ENCODE results near the gene GMDS. TPM values are rescaled to one million over a fixed set of nuclear protein-coding genes. Genes with fewer than 3 reads are reported as not detected.

The GMDS gene
- total RNA-seq, 1 experiment from 2014 or later, result 31.1 TPM

- Mint-ChIP-seq H3K27ac (ENCODE audit: unreplicated experiment) (no peak overlapping the region), H3K9me3 (ENCODE audit: unreplicated experiment) (no peaks in the 10 kb centered on the region), H3K4me3 (ENCODE audit: unreplicated experiment) (no peak overlapping the region), H3K27me3 (ENCODE audit: insufficient read depth, unreplicated experiment) (no peaks in the 10 kb centered on the region), H3K4me1 (ENCODE audit: low read depth, unreplicated experiment) (no peaks in the 10 kb centered on the region), H3K36me3 (ENCODE audit: insufficient read depth, unreplicated experiment) (no peaks in the 10 kb centered on the region)
- no peak for TF ChIP-seq CTCF (IDR thresholded peaks at IDR 0.05; ENCODE audit: insufficient read depth in 1 of 2, low read depth in 1 of 2, low read length in 1 of 2, severe bottlenecking in 1 of 2, unreplicated experiment in 1 of 2)
- Histone ChIP-seq H3K4me1 (no peaks in the 10 kb centered on the region), H3K9me3 (0 out of 2 replicates have a peak, but pooled peaks cover 4% of the 10 kb centered on the region), H3K4me3 (ENCODE audit: low read depth, low read length) (no peak overlapping the region), H3K36me3 (ENCODE audit: control insufficient read depth, insufficient read depth, low read length) (no peaks in the 10 kb centered on the region), H3K27me3 (replicated peaks; ENCODE audit: control insufficient read depth, insufficient read depth, low read length) (no peaks in the 10 kb centered on the region)
- DNase-seq, result no peak
- BruUV-seq (replicated peaks), result no TSS peak
- ChIA-PET CTCF (no interaction called here), POLR2A (no interaction called here)
- intact Hi-C loops (cut with micrococcal nuclease; ENCODE audit: unreplicated experiment), result no loop called here
These were observed 404.3 kb downstream of the GMDS start for GRCh38 chr6:1841136-1841535.

GRCh38 chr6:1840491-1841121 lies 404.8 kb downstream of the GMDS start:
- no peak overlapping the region for H3K4me3 Mint-ChIP-seq (ENCODE audit: unreplicated experiment)
- H3K27me3 Mint-ChIP-seq (ENCODE audit: insufficient read depth, unreplicated experiment), result no peaks in the 10 kb centered on the region
- DNase-seq, result no peak
- Histone ChIP-seq H3K27me3 (replicated peaks; ENCODE audit: control insufficient read depth, insufficient read depth, low read length) (no peaks in the 10 kb centered on the region), H3K9me3 (0 out of 2 replicates have a peak, but pooled peaks cover 4% of the 10 kb centered on the region), H3K4me1 (no peaks in the 10 kb centered on the region), H3K36me3 (ENCODE audit: control insufficient read depth, insufficient read depth, low read length) (no peaks in the 10 kb centered on the region), H3K4me3 (ENCODE audit: low read depth, low read length) (no peak overlapping the region)
- POLR2A ChIA-PET, result no interaction called here
- no peaks in the 10 kb centered on the region for H3K9me3 Mint-ChIP-seq (ENCODE audit: unreplicated experiment)
- CTCF ChIA-PET, result no interaction called here
- no peaks in the 10 kb centered on the region for H3K4me1 Mint-ChIP-seq (ENCODE audit: low read depth, unreplicated experiment)
- no peak for TF ChIP-seq CTCF (IDR thresholded peaks at IDR 0.05; ENCODE audit: insufficient read depth in 1 of 2, low read depth in 1 of 2, low read length in 1 of 2, severe bottlenecking in 1 of 2, unreplicated experiment in 1 of 2)
- no peak overlapping the region for H3K27ac Mint-ChIP-seq (ENCODE audit: unreplicated experiment)
- no peaks in the 10 kb centered on the region for H3K36me3 Mint-ChIP-seq (ENCODE audit: insufficient read depth, unreplicated experiment)
- intact Hi-C loops (cut with micrococcal nuclease; ENCODE audit: unreplicated experiment), result no loop called here
- BruUV-seq (replicated peaks), result no TSS peak

- no TSS peak for BruUV-seq (replicated peaks)
- no peaks in the 10 kb centered on the region for H3K4me1 ChIP-seq
- CTCF ChIA-PET, result no interaction called here
- Mint-ChIP-seq H3K4me3 (ENCODE audit: unreplicated experiment) (no peak overlapping the region), H3K36me3 (ENCODE audit: insufficient read depth, unreplicated experiment) (no peaks in the 10 kb centered on the region), H3K27ac (ENCODE audit: unreplicated experiment) (no peak overlapping the region), H3K27me3 (ENCODE audit: insufficient read depth, unreplicated experiment) (no peaks in the 10 kb centered on the region), H3K9me3 (ENCODE audit: unreplicated experiment) (no peaks in the 10 kb centered on the region), H3K4me1 (ENCODE audit: low read depth, unreplicated experiment) (no peaks in the 10 kb centered on the region)
- H3K36me3 ChIP-seq (ENCODE audit: control insufficient read depth, insufficient read depth, low read length), result no peaks in the 10 kb centered on the region
- no peak for DNase-seq
- no peaks in the 10 kb centered on the region for H3K27me3 ChIP-seq (replicated peaks; ENCODE audit: control insufficient read depth, insufficient read depth, low read length)
- POLR2A ChIA-PET, result no interaction called here
- no peak overlapping the region for H3K4me3 ChIP-seq (ENCODE audit: low read depth, low read length)
- no peak for TF ChIP-seq CTCF (IDR thresholded peaks at IDR 0.05; ENCODE audit: insufficient read depth in 1 of 2, low read depth in 1 of 2, low read length in 1 of 2, severe bottlenecking in 1 of 2, unreplicated experiment in 1 of 2)
- intact Hi-C loops (cut with micrococcal nuclease; ENCODE audit: unreplicated experiment), result no loop called here
- no peaks in the 10 kb centered on the region for H3K9me3 ChIP-seq
These were observed 406.0 kb downstream of the GMDS start for GRCh38 chr6:1839361-1839760.

Data from Caco-2 (cell line).